HepG2 (cell line): ENCODE data around the gene LYST. TPM values are rescaled to one million over a fixed set of nuclear protein-coding genes. Genes with fewer than 3 reads are reported as not detected.

Source experiments
- CENPX ChIP-seq: sonication (generic); formaldehyde crosslinking; IDR thresholded peaks from 2 replicates; pipeline ENCODE4 v1.9.0; 2021; ENCODE audit warnings: mild to moderate bottlenecking, missing genetic modification reagents, moderate library complexity
- EED ChIP-seq: sonication (generic); formaldehyde crosslinking; IDR thresholded peaks from 2 replicates; pipeline ENCODE4 v1.5.0; 2020; ENCODE audit warnings: mild to moderate bottlenecking, missing genetic modification reagents
- FOXP4 ChIP-seq: sonication (generic); formaldehyde crosslinking; IDR thresholded peaks from 2 replicates; pipeline ENCODE4 v1.4.0; 2020; ENCODE audit warnings: missing genetic modification reagents
- GATAD1 ChIP-seq: IDR thresholded peaks from 2 replicates; pipeline ENCODE4 v1.6.1; 2016; ENCODE audit warnings: missing genetic modification reagents, missing compliant biosample characterization
- GMEB2 ChIP-seq: IDR thresholded peaks from 2 replicates; pipeline ENCODE4 v1.6.1; 2016; ENCODE audit warnings: missing biosample characterization, missing genetic modification reagents, low read depth
- KLF6 ChIP-seq: IDR thresholded peaks from 2 replicates; pipeline ENCODE4 v1.8.0; 2016; ENCODE audit warnings: missing biosample characterization, missing genetic modification reagents
- MAFK ChIP-seq, 2 experiments: IDR thresholded peaks in 1 of 2; conservative IDR thresholded peaks in 1 of 2; 2 replicates each; pipeline ENCODE4 v1.6.1; 2011; ENCODE audit warnings: improper control_type of control experiment in 2 of 2, low read length in 2 of 2
- NR3C1 ChIP-seq: sonication (generic); formaldehyde crosslinking; IDR thresholded peaks from 2 replicates; pipeline ENCODE4 v1.4.0; 2020; ENCODE audit warnings: missing genetic modification reagents
- PRDM15 ChIP-seq: sonication (generic); formaldehyde crosslinking; IDR thresholded peaks from 2 replicates; pipeline ENCODE4 v1.4.0; 2020; ENCODE audit warnings: missing genetic modification reagents
- PRDM4 ChIP-seq: sonication (generic); formaldehyde crosslinking; IDR thresholded peaks from 2 replicates; pipeline ENCODE4 v1.9.0; 2021; ENCODE audit warnings: missing genetic modification reagents, borderline replicate concordance
- RBFOX2 ChIP-seq: fragments of 200-400 bp; formaldehyde crosslinking; IDR thresholded peaks from 2 replicates; pipeline ENCODE4 v1.6.1; 2017; ENCODE audit warnings: low read depth, mild to moderate bottlenecking, low read length
- RFX5 ChIP-seq: IDR thresholded peaks from 2 replicates; pipeline ENCODE4 v1.6.1; 2011; ENCODE audit warnings: low read depth, low read length, improper control_type of control experiment
- RXRA ChIP-seq: sonication (generic); formaldehyde crosslinking; IDR thresholded peaks from 2 replicates; pipeline ENCODE4 v1.5.1; 2020; ENCODE audit warnings: missing genetic modification reagents
- SOX6 ChIP-seq, 2 experiments: fragments of 450-650 bp in 1 of 2; sonication (generic) in 1 of 2; formaldehyde crosslinking in 1 of 2; IDR thresholded peaks; 2 replicates each; pipeline versions ENCODE4 v1.4.0 to v1.6.1; 2017 to 2020; ENCODE audit warnings: antibody characterized with exemption in 1 of 2, mild to moderate bottlenecking in 1 of 2, missing genetic modification reagents in 1 of 2
- STAT5B ChIP-seq: sonication (generic); formaldehyde crosslinking; IDR thresholded peaks from 2 replicates; pipeline ENCODE4 v1.4.0; 2020; ENCODE audit warnings: missing genetic modification reagents
- TCF7 ChIP-seq: sonication (generic); IDR thresholded peaks from 2 replicates; pipeline ENCODE4 v1.6.1; 2016; ENCODE audit warnings: antibody characterized with exemption, low read depth
- ZFP36 ChIP-seq: fragments of 150-350 bp; IDR thresholded peaks from 2 replicates; pipeline ENCODE4 v1.6.1; 2018; ENCODE audit warnings: borderline replicate concordance, low read length, low read depth; ENCODE audit not compliant: partially characterized antibody
- ZFP62 ChIP-seq: sonication (generic); formaldehyde crosslinking; IDR thresholded peaks from 2 replicates; pipeline ENCODE4 v1.4.0; 2020; ENCODE audit warnings: missing genetic modification reagents
- ZNF44 ChIP-seq: sonication (generic); formaldehyde crosslinking; IDR thresholded peaks from 2 replicates; pipeline ENCODE4 v1.5.1; 2020; ENCODE audit warnings: mild to moderate bottlenecking, missing genetic modification reagents
- ZNF75D ChIP-seq: sonication (generic); formaldehyde crosslinking; IDR thresholded peaks from 2 replicates; pipeline ENCODE4 v1.8.1; 2023; ENCODE audit warnings: missing genetic modification reagents, mild to moderate bottlenecking, borderline replicate concordance
- polyA plus RNA-seq, 8 experiments: library from polyadenylated mRNA; depleted of rRNA in 3 of 8; stranded (reverse) in 7 of 8; unstranded in 1 of 8; fragments of >200 nt; fragmentation: Illumina TruSeq in 4 of 8; extraction: Trizol in 4 of 8; gene quantifications; 2 replicates each; pipeline versions ENCODE4 v1.2.1 to v1.2.3, GENCODE V29; 2011 to 2016; ENCODE audit warnings: low read depth in 4 of 8, missing spikeins in 1 of 8, mixed read lengths in 1 of 8; ENCODE audit not compliant: insufficient read depth in 1 of 8
- total RNA-seq, 5 experiments: library from RNA; depleted of rRNA; stranded (reverse); fragments of >200 nt; fragmentation: Illumina TruSeq; extraction: Trizol; gene quantifications; 2 replicates each; pipeline ENCODE4 v1.2.3, GENCODE V29; 2016; ENCODE audit warnings: low read depth in 1 of 5

Gene LYST
- total and polyA plus RNA-seq, 2 of the 13 experiments (the other 11 are each of a cell fraction or from before 2014, with no cell fraction given) = 0.91 to 2.5 TPM

GRCh38 chr1:235823684-235824083 lies 43.0 kb downstream of the LYST start (continued):
- no peak for TF ChIP-seq PRDM15 (CRISPR knock-in tag)
- TF ChIP-seq MAFK (conservative IDR thresholded peaks at IDR 0.05 in 1 of 2, IDR thresholded peaks at IDR 0.05 in 1 of 2; ENCODE audit: low read length in 2 of 2) = no peak
- TF ChIP-seq EED = no peak
- TF ChIP-seq RBFOX2 = no peak
- TF ChIP-seq ZFP62 = no peak
- TF ChIP-seq GMEB2 = no peak
- TF ChIP-seq STAT5B (CRISPR knock-in tag) = no peak
- no peak for TF ChIP-seq CENPX (CRISPR knock-in tag)
- TF ChIP-seq FOXP4 (CRISPR knock-in tag) = peak; percentile 58
- no peak for TF ChIP-seq ZFP36
- no peak for TF ChIP-seq NR3C1
- no peak for TF ChIP-seq SOX6 (IDR thresholded peaks at IDR 0.05)
- TF ChIP-seq SOX6 (CRISPR knock-in tag; IDR thresholded peaks at IDR 0.05) = peak; percentile 52; the same call in 1 of the 2 replicates
- TF ChIP-seq KLF6 (CRISPR knock-in tag) = peak; percentile 44; the same call in 1 of the 2 replicates
- TF ChIP-seq RFX5 = no peak
- no peak for TF ChIP-seq ZNF75D (CRISPR knock-in tag)
- TF ChIP-seq TCF7 = peak; percentile 89
- no peak for TF ChIP-seq ZNF44 (CRISPR knock-in tag)
- TF ChIP-seq GATAD1 (CRISPR knock-in tag) = no peak
- no peak for TF ChIP-seq RXRA (CRISPR knock-in tag)
- no peak for TF ChIP-seq PRDM4 (CRISPR knock-in tag)
